Left kidney (tissue), 2 donors: Measurements from ENCODE around the gene EFCAB8. TPM values are rescaled to one million over a fixed set of nuclear protein-coding genes. Genes with fewer than 3 reads are reported as not detected.
"Not testable (repeated sequence)": the region's sequence is repeated elsewhere in the genome, so short reads cannot be mapped to it uniquely, and the experiment has no call there.

ENCODE experiments used
- DNase-seq: peaks from one replicate; pipeline ENCODE4 v3.0.0-alpha.2; 2013
- polyA plus RNA-seq: library from polyadenylated mRNA; unstranded; fragments of 120-200 nt; gene quantifications from one replicate; pipeline ENCODE4 v1.2.1, GENCODE V29; 2013; ENCODE audit not compliant: insufficient read length

EFCAB8 gene
- polyA plus RNA-seq, 1 donor, result 0.55 TPM

DNA sequence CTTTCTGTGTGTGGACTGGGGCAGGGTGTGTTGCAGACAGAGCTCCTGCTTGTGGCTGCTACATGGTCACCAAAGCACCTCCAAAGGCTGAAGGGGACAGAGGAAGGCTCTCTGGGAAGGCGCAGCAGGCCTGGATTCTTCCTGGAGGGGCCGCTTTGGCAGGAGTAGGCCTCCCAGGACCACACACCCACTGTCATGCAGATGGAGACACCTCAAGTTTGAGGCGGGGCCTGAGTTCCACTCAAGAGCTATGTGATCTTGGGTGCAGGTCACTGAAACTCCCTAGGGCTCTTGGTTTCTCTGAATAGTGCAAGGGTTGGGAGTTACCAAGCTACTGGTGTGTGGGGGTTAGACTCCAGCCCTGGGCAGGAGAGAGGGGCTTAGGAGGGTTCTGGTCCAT, 27.9 kb downstream of the EFCAB8 start:
- DNase-seq, result no peak

DNA sequence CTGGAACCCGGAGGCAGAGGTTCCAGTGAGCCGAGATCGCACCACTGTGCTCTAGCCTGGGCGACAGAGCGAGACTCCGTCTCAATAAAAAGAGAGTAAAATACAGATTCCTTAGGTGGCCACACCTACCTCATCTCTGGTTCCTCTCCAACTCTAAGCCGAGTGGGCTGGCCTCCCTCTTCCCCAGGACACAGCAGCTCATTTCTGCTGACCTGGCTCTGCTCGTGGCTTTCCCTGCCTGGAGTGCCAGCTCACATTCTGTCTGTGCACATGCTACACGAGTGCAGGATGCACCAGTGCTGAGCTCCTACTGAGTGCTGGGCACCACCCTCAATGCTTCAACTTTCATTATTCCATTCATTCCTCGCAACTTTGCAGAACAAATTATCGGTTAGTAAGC, 28.8 kb downstream of the EFCAB8 start:
- DNase-seq, result no peak

DNA sequence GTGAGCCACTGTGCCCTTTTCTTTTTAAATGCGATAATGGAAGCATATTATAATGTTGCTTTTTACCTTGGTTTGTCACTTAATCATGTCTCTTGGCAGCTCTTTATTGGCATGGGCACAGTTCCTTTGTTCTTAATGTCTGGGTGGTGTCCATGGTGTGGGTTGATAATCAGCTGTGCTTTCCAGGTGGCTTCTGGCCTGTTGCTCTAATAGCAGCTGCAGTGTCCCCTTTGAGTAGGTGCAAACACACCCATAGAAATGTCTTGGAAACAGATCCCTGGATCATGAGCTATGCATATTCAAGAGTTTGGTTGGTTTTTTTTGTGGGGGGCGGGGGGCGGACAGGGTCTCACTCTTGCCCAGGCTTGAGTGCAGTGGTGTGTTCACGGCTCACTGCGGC, 29.9 kb downstream of the EFCAB8 start:
- DNase-seq, result no peak

DNA sequence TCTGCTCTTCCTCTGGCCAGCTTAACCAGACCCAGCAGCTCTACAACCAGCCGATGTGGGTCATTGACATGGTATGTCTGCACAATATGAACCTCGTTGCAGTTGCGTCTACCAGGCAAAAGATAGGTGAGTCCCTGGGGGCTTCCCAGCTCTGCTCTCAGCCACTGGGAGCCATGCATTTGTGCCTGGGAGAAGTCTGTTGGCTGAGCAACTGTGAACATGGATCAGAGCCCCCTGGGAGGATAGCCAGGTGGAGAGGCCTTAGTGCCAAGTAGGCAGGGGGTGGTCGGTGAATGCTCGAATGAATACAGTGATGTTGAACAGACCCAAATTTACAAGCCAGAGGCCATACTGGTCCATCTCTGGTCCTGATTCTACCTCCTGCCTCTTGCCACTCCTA, 30.6 kb downstream of the EFCAB8 start:
- no peak for DNase-seq

DNA sequence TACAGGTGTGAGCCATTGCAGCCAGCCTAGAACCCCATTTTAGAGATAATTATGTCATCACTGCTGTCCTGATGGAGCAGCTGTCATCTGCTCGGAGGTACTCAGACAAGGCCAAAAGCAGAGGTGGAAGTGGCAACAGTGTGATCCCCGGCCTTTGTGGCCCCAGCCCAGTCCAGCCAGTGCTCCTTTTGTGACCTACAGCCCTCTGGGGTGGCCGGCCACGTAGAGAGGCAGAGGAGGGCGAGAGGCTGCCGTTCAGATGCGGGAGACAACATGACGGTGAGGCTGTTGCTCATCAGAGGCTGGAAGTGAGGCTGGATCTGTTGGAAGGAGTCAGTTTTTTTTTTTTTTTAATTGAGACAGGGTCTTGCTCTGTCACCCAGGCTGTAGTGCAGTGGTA, 32.8 kb downstream of the EFCAB8 start:
- no peak for DNase-seq

DNA sequence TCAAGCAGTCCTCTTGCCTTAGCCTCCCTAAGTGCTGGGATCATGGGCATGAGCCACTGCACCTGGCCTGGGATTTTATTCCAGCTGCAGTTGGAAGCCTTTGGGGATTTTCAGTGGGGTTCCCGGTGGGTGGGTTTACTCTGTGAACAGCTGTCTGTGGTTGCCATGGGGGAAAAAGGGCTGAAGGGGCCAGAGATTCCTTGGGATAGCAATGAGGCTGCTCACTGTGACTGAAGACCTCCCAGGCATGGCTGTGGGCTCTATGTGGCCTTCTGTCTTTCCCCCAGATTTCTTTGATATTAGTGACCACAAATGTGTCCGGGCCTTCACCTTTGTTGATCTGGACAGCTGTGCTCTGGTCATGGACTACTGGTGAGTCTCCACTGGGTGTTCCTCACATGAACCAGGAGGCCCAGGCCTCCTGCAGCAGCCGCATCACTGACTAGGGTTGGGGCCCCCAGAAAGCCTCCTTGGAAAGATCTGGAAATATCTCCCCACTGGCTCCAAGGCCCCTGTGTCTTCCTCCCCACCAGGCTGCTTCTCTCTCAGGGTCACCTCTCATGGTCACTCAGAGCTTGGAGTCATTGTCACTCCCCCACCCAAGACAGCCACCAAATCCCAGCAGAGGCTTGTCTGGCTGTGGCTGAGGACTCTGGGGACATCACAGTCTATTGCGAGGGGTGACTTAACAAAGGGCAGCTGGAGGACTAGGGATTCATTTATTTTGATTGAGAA, 33.4 kb downstream of the EFCAB8 start:
- DNase-seq, result no peak

DNA sequence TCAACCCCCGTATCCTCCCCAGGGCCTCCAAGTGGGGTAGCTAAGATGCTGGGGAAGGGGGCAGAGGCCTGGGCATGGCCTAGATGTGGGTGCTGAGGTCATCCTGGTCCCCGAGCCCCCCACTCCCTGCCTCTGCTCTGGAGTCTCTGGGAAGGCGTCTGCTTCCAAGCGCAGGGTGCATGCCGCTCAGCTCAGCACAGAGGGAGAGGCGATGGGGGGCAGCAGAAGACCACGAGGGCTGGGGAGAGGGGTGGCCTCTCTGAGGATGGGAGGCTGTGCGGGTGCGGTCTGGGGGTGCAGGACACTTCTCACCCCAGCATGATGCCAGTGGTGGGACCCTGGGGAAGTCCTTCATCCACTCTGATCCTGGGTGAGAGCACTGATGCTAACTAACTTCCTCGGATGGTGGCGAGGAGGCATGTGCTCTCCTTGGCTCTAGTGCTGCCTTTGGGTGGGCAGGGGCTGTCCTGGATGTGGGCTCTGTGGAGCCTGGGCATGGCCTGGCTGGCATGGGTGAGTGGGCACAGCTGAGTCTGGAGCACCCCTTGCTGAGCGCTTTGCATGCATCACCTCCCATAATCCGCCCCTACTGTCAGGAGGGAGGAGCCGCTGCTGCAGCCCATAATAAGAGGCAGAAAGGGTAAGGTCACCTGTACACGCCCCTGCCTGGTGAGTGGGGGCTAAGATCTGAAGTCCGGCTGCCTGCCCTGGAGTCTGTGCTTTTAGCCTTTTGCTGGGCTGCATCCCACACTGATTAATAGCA, 34.7 kb downstream of the EFCAB8 start:
- no peak for DNase-seq

DNA sequence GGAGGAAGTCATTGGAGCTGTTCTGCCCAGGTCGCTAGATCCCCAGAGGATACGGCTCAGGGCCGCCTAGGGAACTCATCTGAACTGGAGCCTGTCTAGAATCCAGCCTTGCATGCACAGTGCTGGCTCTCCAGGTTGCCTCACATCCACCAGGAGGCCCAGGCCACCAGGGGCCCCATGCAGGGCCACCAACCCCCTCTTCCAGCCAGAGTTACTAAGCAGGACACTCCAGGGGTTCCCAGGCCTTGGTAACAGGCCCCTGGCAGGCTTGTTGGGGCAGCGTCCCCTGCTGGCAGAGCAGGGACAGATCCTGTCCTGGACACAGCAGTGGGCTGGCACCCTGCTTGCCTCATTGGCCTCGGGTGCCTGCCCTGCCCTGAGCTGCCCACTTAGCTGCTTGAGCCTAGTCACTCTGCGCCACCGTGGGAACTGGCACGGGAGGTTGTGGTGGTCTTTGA, 35.3 kb downstream of the EFCAB8 start:
- DNase-seq, result no peak

DNA sequence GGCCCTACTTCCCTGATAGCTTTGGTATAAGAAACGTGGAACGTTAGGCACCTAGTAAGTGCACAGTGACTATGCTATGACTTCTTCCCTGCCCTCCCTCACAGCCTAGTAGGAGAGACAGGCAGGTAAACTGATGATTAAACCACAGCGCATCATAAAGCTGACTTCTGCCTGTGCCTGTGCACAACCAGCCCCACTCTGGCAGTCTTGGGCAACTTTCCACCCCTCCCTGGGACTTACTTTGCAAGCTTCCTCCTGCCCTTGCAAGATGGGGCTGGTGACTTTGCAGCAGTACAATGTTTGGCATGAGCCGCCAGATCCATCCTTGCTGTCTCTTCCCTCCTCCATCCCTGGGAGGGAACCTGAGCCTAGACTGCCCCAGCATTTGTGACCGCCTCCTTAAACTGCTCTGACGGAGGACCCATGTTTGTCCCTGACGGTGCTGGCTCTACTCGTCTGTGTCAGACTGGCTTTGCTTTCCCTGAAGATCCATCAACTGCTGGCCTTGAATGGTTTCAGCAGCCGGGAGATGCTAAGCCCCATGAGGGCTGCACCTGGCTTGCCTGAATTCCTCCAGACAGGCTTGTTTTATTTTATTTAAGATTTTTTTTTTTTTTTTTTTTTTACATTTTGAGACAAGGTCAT, 36.1 kb downstream of the EFCAB8 start:
- no peak for DNase-seq

DNA sequence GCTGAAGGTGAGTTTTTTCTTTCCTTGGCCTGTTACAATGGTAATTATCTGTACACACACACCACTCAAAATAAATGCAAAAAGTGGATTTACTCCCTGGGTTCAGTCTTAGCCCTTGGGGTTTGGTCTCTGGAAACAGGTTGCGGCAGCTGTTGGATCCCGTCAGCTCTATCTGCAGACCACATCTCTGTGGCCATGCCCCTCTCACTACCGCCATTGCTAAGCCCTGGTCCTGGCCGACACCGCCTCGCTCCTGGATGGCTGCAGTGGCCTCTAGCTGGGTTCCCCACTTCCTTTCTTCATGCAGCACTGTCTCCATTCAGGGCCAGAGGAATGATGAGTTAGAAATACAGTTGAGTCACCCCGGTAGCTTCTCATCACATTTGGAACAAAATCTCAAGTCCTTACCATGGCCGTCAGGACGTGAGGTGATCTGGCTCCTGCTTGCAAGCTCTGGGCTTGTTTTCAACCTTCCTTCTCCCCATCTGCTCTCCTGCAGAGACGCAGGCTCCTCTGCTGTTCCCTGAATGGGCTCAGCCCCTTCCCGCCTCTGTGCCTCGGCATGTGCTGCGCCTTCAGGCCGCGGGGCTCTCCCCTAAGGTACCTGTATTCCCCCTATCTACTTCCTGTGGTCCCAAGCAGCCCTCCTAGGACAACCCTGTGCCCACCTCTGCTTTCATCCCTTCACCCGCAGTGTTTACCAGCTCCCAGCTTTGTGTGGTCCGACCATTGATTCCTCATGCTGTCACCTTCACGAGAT, 38.0 kb downstream of the EFCAB8 start:
- DNase-seq, result no peak

DNA sequence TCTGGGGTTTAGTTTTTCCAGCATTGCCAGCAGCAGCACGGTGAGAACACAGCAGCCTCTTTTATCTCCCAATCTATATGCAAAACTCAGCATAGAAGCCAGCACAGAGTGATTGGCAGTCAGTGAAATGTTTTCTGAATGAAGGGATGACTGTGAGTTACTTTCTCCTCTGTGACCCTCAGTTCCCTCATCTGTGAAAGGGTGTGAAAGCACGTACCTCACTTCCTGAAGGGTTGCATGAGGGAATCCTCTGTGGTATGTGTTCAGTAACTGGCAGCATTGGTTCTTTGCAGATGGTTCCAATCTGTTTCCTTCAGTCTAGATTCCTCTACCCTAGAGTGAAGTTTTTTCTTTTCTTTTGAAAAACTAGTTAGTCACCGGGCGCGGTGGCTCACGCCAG, 40.0 kb downstream of the EFCAB8 start:
- DNase-seq, result no peak

DNA sequence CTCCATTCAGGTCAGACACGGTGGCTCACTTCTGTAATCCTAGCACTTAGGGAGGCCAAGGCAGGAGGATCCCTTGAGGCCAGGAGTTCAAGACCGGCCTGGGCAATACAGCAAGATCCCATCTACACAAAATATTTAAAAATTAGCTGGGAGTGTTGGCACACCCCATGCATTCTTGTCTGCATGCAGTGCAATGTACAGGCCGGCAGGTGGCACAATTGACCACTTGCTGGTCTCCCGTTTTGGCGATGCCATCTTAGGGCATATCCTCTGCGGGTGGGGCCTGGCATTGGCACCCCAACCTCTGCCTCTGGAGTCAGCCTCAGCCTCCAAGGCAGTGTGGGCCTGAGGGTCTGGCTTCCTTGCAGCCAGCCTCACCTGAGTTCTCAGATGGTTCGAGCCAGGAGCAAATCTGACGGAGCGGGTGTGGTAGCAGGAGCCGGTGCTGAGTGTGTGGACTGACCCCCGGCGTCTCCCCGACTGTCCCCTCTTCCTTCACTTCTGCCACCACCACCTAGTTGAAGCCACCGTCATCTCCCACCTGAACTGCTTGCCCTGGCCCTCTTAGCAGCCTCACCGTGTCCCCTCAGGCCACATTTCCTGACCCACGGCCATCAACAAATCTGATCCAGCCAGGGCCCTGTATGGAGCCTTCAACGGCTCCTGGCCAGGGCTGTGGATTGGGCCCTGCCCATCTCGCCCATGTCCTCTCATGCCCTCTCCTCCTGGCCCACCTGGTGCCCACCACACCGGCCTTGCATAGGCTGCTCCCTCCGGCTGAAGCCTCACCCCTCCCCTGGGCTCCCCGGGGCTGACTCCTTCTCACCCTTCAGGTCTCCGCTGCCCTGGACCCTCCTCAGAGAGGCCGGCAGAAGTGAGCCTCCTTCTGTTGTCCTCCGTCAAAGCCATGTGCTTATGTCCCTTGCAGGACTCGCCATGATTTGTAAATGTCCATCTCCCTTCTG, 44.0 kb downstream of the EFCAB8 start:
- no peak for DNase-seq

DNA sequence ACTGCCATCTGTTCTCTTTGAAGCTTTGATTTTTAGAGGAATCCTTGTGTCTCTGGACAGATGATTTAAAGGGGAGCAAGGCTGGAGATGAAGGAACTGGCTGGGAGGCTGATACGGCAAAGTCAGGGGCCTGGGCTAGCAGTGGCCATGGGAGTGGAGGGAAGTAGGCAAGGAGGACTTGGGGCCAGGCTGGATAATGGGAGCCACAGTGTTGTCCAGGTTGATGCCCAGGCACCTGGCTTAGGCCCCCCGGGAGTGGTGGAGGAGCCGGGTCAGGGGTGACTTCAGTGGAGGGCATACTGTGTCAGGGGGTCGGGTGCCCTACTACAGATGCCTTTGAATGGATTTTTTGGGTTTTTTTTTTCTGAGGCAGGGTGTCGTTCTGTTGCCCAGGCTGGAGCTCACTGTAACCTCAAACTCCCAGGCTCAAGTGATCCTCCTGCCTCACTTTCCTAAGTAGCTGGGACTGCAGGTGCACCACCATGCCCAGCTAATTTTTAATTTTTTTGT, 45.0 kb downstream of the EFCAB8 start:
- no peak for DNase-seq

DNA sequence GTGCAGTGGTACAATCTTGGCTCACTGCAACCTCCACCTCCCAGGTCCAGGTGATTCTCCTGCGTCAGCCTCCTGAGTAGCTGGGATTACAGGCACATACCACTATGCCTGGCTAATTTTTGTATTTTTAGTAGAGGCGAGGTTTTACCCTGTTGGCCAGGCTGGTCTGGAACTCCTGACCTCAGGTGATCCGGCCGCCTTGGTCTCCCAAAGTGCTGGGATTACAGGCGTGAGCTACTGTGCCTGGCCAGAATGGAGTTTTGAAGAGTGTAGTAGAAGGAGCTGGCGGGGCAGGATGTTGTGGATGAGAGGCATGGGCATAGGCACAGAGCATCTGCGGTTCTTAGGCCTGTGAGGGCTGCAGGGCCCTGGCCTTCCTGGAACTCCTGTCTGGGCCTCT, 46.0 kb downstream of the EFCAB8 start:
- not testable (repeated sequence) for DNase-seq

DNA sequence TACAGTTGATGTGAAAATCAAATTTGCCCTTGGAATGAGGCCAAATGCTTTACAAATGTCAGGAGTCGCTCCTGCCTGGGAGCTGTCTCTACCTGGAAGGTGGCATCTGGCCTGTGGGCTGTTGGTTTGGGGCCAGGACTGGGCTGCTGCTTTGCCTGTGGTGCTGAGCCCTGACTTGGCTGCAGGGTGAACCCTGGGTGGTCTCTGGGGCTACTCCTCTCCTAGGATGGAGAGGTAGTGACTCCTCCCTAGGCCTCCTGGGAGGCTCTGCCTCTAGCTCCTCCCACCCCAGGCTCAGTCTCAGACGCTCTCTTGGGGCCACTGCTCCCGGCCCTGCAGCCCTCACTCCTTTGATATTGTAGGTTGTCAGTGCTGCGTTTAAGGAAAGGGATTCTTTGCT, 47.5 kb downstream of the EFCAB8 start:
- DNase-seq, result no peak

DNA sequence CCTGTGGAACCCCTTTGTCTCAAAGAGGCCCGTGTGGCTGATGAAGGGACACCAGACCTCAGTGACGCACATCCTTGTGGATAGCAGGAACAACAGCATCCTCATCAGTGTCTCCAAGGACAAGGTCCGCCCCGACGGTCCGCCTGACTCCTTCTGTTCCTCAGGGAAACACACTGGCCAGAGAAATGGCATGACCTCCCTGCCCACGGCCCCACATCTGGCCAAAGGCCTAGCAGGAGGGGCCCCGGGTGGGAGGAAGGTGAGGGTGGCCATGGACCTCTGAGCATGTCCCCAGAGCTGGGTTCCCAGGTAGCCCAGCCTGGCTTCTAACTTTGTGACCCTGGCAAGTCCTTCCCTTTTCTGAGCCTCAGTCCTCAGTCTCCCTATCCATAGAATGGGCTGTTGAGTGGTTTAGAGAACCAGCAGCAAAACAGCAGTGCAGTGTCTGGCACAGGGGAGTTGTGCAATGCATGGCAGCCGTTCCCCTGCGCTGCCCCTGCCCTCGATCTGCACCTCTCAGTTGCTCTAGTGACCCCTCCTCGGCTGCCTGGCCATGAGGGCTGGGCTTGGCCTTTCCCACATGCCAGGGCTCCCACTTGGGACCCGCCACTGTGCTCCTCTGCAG, 48.3 kb downstream of the EFCAB8 start:
- no peak for DNase-seq

DNA sequence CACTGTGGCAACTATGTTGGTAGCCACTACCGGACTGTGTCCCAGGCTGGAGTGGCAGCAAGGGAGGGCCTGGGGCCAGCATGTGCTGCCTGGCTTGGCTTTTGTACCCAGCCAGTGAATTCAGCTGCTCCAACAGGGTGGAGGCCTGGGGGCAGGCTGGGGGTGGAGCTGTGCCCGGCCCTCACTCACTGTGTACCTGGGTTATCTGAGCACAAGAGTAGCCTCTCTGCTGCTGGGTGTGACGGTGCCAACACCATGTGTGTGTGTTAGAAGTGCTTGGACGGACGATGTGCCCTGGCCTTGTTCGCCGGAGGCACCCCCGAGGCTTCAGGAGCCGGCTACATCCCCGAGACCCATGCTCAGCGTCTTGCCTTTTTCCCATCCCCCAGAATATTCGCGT, 49.2 kb downstream of the EFCAB8 start:
- no peak for DNase-seq

DNA sequence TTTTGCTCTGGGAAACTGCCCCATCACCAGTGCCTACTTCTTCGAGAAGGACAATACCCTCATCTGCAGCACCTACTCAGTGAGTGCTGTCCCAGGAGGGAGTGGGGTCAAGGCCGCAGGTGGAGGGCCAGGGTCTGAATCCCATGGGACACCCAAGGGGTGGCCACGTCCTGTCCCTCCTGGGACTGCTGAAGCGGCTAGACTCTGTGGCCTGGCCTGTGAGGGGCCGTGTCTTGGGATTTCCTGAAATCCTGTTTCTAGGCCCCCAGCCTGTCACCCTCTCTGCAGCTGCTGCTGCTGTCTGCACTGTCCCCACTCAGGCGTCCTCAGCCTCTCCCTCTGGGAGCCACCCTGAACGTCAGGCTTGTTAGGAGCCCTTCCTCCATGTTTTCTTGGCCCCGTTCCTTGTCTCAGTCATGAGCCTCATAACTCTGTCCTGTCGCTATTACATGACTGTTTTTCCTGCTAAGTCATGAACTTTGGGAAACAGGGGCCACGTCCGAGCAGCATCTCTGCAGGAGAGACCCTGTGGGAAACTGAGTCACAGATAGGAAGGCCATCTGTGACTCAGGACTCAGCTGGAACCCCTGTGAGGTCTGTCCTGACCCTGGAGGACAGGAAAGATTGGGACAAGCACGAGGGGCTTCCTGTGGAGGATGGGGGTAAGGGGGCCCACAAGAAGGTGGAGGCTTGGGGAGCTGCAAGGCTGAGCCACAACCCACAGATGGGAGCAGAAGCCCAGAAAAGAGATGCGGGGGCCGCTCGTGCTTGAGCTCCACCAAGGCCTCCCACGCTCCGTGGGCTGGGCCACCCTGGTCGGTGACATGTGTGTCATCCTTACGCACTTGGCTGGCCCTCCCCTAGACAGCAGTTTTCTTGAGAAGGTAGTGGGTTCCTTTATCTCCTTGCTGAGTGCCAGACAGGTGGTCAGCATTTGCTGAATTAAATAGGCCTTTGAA, 49.9 kb downstream of the EFCAB8 start:
- no peak for DNase-seq

DNA sequence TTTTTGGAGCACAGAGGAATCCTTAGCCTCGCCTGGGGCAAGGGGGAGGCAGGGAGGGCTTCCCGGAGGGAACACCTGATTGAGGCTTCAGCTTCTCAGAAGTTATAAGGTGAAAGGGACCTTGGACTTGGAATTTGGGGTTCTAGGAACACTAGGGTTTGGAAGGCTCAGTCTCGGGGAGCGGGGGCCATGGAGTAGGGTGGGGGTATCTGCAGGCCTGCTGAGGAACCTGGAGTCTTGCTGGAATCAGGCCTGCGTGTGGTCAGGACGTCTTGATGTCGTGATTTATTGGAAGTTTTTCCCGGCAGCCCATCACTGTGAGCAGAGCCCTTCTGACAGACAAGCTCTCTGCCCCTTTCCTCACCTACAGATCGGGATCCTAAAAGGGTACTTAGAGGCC, 50.7 kb downstream of the EFCAB8 start:
- DNase-seq, result no peak
